Stomach (tissue), 4 donors: ENCODE measurements around the gene CIAO3.

Source experiments
- CTCF ChIP-seq, 7 experiments: fragments of 450-650 bp in 4 of 7; fragments of 200-600 bp in 3 of 7; sonication (generic) in 3 of 7; IDR thresholded peaks; one replicate each; pipeline ENCODE4 v1.5.1; 2016 to 2019; ENCODE audit warnings: antibody characterized with exemption in 7 of 7, control low read depth in 2 of 7, mild to moderate bottlenecking in 1 of 7
- POLR2A ChIP-seq, 4 donors: fragments of 450-650 bp; IDR thresholded peaks; one replicate each; pipeline ENCODE4 v1.6.1; 2016; ENCODE audit warnings: antibody characterized with exemption in 4 of 4, control low read depth in 2 of 4, mild to moderate bottlenecking in 1 of 4, moderate library complexity in 1 of 4

- TF ChIP-seq POLR2A (IDR thresholded peaks at IDR 0.05) (no peak), CTCF (IDR thresholded peaks at IDR 0.05) (no peak)
Observed at GRCh38 chr16:789191-789850, 48.5 kb upstream of the CIAO3 start.
